Adipose tissue (tissue), 3 donors: ENCODE measurements around the gene ENTPD2. TPM values are rescaled to one million over a fixed set of nuclear protein-coding genes. Genes with fewer than 3 reads are reported as not detected.

Experiments used
- H3K27ac ChIP-seq: one replicate; pipeline ENCODE4 v1.5.1; 2013; ENCODE audit warnings: low read depth, low read length
- WGBS, 3 donors: extraction: QIAGEN DNeasy Blood & Tissue Kit; methylation state at CpG; one replicate each; pipeline ENCODE4 v1.1.7; 2013; 5-methylcytosine and 5-hydroxymethylcytosine counted together
- polyA plus RNA-seq, 3 donors: library from polyadenylated mRNA; stranded (reverse); fragments of 200-250 nt; gene quantifications; one replicate each; pipeline ENCODE4 v1.2.3, GENCODE V29; 2013
- donor health status: healthy with polysubstance abuse.
- donor health status: Bipolar disorder and iron deficiency.
- donor health status: healthy.

Gene ENTPD2
- polyA plus RNA-seq, 3 donors, result 0.61 to 1.6 (median 1.3) TPM

GRCh38 chr9:137026828-137027227 is 27.0 kb downstream of the ENTPD2 start:
- H3K27ac ChIP-seq, result no peak overlapping the region
- 38 to 75% (median 70%) methylated on average over 4 of the region's 4 CpGs for WGBS, 3 donors

GRCh38 chr9:137026384-137026783 is 27.5 kb downstream of the ENTPD2 start:
- 82 to 91% (median 85%) methylated on average over 2 of the region's 2 CpGs for WGBS, 3 donors
- H3K27ac ChIP-seq, result no peak overlapping the region

- WGBS, 3 donors, result 69 to 77% (median 70%) methylated on average over 18 to 21 of the region's 21 CpGs
- H3K27ac ChIP-seq, result no peak overlapping the region
Measured at GRCh38 chr9:137025517-137025966, 28.3 kb downstream of the ENTPD2 start.

- no peak overlapping the region for H3K27ac ChIP-seq
- WGBS, 3 donors, result 85 to 94% (median 87%) methylated on average over 14 to 15 of the region's 15 CpGs
Measured at GRCh38 chr9:137023583-137023991, 30.3 kb downstream of the ENTPD2 start.

- no peak overlapping the region for H3K27ac ChIP-seq
- WGBS, 3 donors, result 72 to 83% (median 75%) methylated on average over 7 of the region's 7 CpGs
Measured at GRCh38 chr9:137023157-137023556, 30.7 kb downstream of the ENTPD2 start.

GRCh38 chr9:137022662-137023008 is 31.2 kb downstream of the ENTPD2 start:
- no peak overlapping the region for H3K27ac ChIP-seq
- WGBS, 3 donors, result 91 to 92% (median 92%) methylated on average over 23 of the region's 23 CpGs

- H3K27ac ChIP-seq, result no peak overlapping the region
- WGBS, 3 donors, result 52 to 68% (median 58%) methylated on average over 26 to 30 of the region's 30 CpGs
Measured at GRCh38 chr9:137021979-137022661, 31.7 kb downstream of the ENTPD2 start.

- WGBS, 3 donors, result 87 to 94% (median 92%) methylated on average over 4 to 6 of the region's 6 CpGs
- no peak overlapping the region for H3K27ac ChIP-seq
Measured at GRCh38 chr9:137021568-137021978, 32.3 kb downstream of the ENTPD2 start.

GRCh38 chr9:137020771-137021567 is 32.9 kb downstream of the ENTPD2 start:
- WGBS, 3 donors, result 93 to 97% (median 95%) methylated on average over 28 to 32 of the region's 32 CpGs

GRCh38 chr9:137019891-137020683 is 33.8 kb downstream of the ENTPD2 start:
- WGBS, 3 donors, result 93 to 94% (median 93%) methylated on average over 32 to 34 of the region's 34 CpGs
- H3K27ac ChIP-seq, result no peak overlapping the region

More at GRCh38 chr9:137020771-137021567, 32.9 kb downstream of the ENTPD2 start:
- no peak overlapping the region for H3K27ac ChIP-seq

- no peak overlapping the region for H3K27ac ChIP-seq
- 91 to 94% (median 92%) methylated on average over 31 to 36 of the region's 36 CpGs for WGBS, 3 donors
Measured at GRCh38 chr9:137018761-137019559, 34.9 kb downstream of the ENTPD2 start.

- H3K27ac ChIP-seq, result no peak overlapping the region
- WGBS, 3 donors, result 92 to 93% (median 92%) methylated on average over 42 to 45 of the region's 45 CpGs
Measured at GRCh38 chr9:137017791-137018497, 35.9 kb downstream of the ENTPD2 start.

GRCh38 chr9:137017071-137017470 is 36.8 kb downstream of the ENTPD2 start:
- WGBS, 3 donors, result 96 to 97% (median 97%) methylated on average over 28 of the region's 28 CpGs
- H3K27ac ChIP-seq, result no peak overlapping the region

- 93 to 97% (median 94%) methylated on average over 9 to 16 of the region's 16 CpGs for WGBS, 3 donors
- no peak overlapping the region for H3K27ac ChIP-seq
Measured at GRCh38 chr9:137016436-137016835, 37.4 kb downstream of the ENTPD2 start.

GRCh38 chr9:137015976-137016375 is 37.9 kb downstream of the ENTPD2 start:
- H3K27ac ChIP-seq, result no peak overlapping the region
- 97 to 98% (median 97%) methylated on average over 21 of the region's 21 CpGs for WGBS, 3 donors

GRCh38 chr9:137015540-137015930 is 38.3 kb downstream of the ENTPD2 start:
- 97 to 98% (median 97%) methylated on average over 24 to 25 of the region's 25 CpGs for WGBS, 3 donors
- H3K27ac ChIP-seq, result no peak overlapping the region

GRCh38 chr9:137014776-137015539 is 38.9 kb downstream of the ENTPD2 start:
- H3K27ac ChIP-seq, result no peak overlapping the region
- 94 to 97% (median 96%) methylated on average over 35 to 36 of the region's 36 CpGs for WGBS, 3 donors
